Effector CD4-positive, alpha-beta T cell (primary cell): ENCODE data around the gene CEP19.

Experiments used
- DNase-seq: peaks from one replicate; pipeline ENCODE4 v3.0.0-alpha.2; 2020

The CEP19 gene

GRCh38 chr3:196662711-196663571 lies 49.1 kb downstream of the CEP19 start:
- no peak for DNase-seq

DNA sequence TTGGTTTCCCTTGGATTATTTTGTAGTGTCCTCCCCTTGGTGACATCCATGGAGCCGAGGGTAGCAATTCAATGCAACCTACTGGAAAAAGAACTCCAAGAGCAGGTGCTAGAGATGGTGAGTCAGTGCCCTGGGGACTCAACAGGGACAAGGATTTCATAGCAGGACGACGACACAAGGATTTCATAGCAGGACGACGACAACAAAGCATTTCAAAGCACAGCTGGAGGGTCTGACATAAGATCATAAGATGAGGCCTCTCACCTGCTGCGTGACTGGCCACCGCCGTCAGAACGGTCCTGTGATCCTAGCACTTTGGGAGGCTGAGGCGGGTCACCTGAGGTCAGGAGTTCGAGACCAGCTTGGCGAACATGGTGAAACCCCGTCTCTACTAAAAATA lies 50.0 kb downstream of the CEP19 start:
- no peak for DNase-seq

DNA sequence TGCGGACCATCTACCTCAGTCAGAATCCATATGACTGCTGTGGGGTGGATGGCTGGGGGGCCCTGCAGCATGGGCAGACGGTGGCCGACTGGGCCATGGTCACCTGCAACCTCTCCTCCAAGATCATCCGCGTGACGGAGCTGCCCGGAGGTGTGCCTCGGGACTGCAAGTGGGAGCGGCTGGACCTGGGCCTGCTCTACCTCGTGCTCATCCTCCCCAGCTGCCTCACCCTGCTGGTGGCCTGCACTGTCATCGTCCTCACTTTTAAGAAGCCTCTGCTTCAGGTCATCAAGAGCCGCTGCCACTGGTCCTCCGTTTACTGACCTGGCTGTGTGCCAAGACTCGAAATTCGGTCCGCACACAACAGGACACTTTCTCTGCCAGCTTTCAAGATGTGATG lies 50.6 kb downstream of the CEP19 start:
- DNase-seq, result no peak

DNA sequence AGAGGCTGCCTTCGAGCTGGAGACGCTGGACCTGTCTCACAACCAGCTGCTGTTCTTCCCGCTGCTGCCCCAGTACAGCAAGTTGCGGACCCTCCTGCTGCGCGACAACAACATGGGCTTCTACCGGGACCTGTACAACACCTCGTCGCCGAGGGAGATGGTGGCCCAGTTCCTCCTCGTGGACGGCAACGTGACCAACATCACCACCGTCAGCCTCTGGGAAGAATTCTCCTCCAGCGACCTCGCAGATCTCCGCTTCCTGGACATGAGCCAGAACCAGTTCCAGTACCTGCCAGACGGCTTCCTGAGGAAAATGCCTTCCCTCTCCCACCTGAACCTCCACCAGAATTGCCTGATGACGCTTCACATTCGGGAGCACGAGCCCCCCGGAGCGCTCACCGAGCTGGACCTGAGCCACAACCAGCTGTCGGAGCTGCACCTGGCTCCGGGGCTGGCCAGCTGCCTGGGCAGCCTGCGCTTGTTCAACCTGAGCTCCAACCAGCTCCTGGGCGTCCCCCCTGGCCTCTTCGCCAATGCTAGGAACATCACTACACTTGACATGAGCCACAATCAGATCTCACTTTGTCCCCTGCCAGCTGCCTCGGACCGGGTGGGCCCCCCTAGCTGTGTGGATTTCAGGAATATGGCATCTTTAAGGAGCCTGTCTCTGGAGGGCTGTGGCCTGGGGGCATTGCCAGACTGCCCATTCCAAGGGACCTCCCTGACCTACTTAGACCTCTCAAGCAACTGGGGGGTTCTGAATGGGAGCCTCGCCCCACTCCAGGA lies 51.5 kb downstream of the CEP19 start:
- no peak for DNase-seq

DNA sequence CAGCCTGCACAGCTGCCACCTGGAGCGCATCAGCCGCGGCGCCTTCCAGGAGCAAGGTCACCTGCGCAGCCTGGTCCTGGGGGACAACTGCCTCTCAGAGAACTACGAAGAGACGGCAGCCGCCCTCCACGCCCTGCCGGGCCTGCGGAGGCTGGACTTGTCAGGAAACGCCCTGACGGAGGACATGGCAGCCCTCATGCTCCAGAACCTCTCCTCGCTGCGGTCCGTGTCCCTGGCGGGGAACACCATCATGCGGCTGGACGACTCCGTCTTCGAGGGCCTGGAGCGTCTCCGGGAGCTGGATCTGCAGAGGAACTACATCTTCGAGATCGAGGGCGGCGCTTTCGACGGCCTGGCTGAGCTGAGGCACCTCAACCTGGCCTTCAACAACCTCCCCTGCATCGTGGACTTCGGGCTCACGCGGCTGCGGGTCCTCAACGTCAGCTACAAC lies 52.1 kb downstream of the CEP19 start:
- no peak for DNase-seq
